H9 (cell line): Measurements from ENCODE around the gene OTOF. TPM values are rescaled to one million over a fixed set of nuclear protein-coding genes. Genes with fewer than 3 reads are reported as not detected.

Source experiments
- DNase-seq: peaks from one replicate; pipeline ENCODE4 v3.0.0-alpha.2; 2017
- H2AFZ ChIP-seq: one replicate; pipeline ENCODE4 v1.6.1; 2013; ENCODE audit warnings: mild to moderate bottlenecking, low read length, control low read depth, moderate library complexity
- H2AK5ac ChIP-seq: 2 replicates; pipeline ENCODE4 v1.6.1; 2013; ENCODE audit warnings: low read length, control low read depth, mixed read lengths; ENCODE audit not compliant: insufficient read length
- H2BK120ac ChIP-seq: one replicate; pipeline ENCODE4 v1.6.1; 2013; ENCODE audit warnings: low read depth, mild to moderate bottlenecking, low read length, control low read depth, inconsistent platforms; ENCODE audit not compliant: poor library complexity, severe bottlenecking
- H2BK12ac ChIP-seq: 2 replicates; pipeline ENCODE4 v1.6.1; 2013; ENCODE audit warnings: low read length, control low read depth, mixed read lengths, low read depth; ENCODE audit not compliant: insufficient read length
- H2BK15ac ChIP-seq: 2 replicates; pipeline ENCODE4 v1.6.1; 2013; ENCODE audit warnings: low read depth, low read length, control low read depth
- H2BK20ac ChIP-seq: one replicate; pipeline ENCODE4 v1.6.1; 2013; ENCODE audit warnings: low read depth, mild to moderate bottlenecking, low read length, control low read depth, inconsistent platforms; ENCODE audit not compliant: poor library complexity, severe bottlenecking
- H2BK5ac ChIP-seq: 2 replicates; pipeline ENCODE4 v1.6.1; 2013; ENCODE audit warnings: low read length, control low read depth, mixed read lengths; ENCODE audit not compliant: insufficient read length
- H3K14ac ChIP-seq: 2 replicates; pipeline ENCODE4 v1.6.1; 2013; ENCODE audit warnings: low read length, control low read depth; ENCODE audit not compliant: insufficient read depth
- H3K18ac ChIP-seq: 2 replicates; pipeline ENCODE4 v1.6.1; 2013; ENCODE audit warnings: low read depth, mild to moderate bottlenecking, mixed read lengths, low read length, control low read depth; ENCODE audit not compliant: insufficient read length
- H3K23ac ChIP-seq: 2 replicates; pipeline ENCODE4 v1.6.1; 2013; ENCODE audit warnings: low read length, control low read depth, mixed read lengths, low read depth; ENCODE audit not compliant: insufficient read length
- H3K23me2 ChIP-seq: 2 replicates; pipeline ENCODE4 v1.6.1; 2013; ENCODE audit warnings: low read depth, mild to moderate bottlenecking, mixed read lengths, low read length, control low read depth; ENCODE audit not compliant: insufficient read length, poor library complexity, severe bottlenecking
- H3K27ac ChIP-seq: 2 replicates; pipeline ENCODE4 v1.5.1; 2013; ENCODE audit warnings: low read length, control low read depth, mixed read lengths, low read depth; ENCODE audit not compliant: insufficient read length
- H3K27me3 ChIP-seq: 2 replicates; pipeline ENCODE4 v1.6.1; 2013; ENCODE audit warnings: low read length, control low read depth, inconsistent platforms; ENCODE audit not compliant: insufficient read depth
- H3K4ac ChIP-seq: 2 replicates; pipeline ENCODE4 v1.6.1; 2013; ENCODE audit warnings: low read depth, mild to moderate bottlenecking, control low read depth, inconsistent platforms, low read length, moderate library complexity
- H3K4me1 ChIP-seq: 2 replicates; pipeline ENCODE4 v1.6.1; 2013; ENCODE audit warnings: low read length, control low read depth, inconsistent platforms; ENCODE audit not compliant: insufficient read depth
- H3K4me2 ChIP-seq: 2 replicates; pipeline ENCODE4 v1.6.1; 2013; ENCODE audit warnings: low read length, control low read depth, mixed read lengths; ENCODE audit not compliant: insufficient read length, insufficient read depth
- H3K56ac ChIP-seq: 2 replicates; pipeline ENCODE4 v1.6.1; 2013; ENCODE audit warnings: low read depth, mild to moderate bottlenecking, mixed read lengths, low read length, control low read depth; ENCODE audit not compliant: insufficient read length
- H3K79me1 ChIP-seq: 2 replicates; pipeline ENCODE4 v1.6.1; 2013; ENCODE audit warnings: low read depth, mild to moderate bottlenecking, moderate library complexity, low read length, control low read depth, inconsistent platforms; ENCODE audit not compliant: insufficient read depth, poor library complexity, severe bottlenecking
- H3K79me2 ChIP-seq: 2 replicates; pipeline ENCODE4 v1.6.1; 2013; ENCODE audit warnings: low read length, control low read depth, inconsistent platforms; ENCODE audit not compliant: insufficient read depth
- H3K9ac ChIP-seq: 2 replicates; pipeline ENCODE4 v1.6.1; 2013; ENCODE audit warnings: low read length, control low read depth, mixed read lengths; ENCODE audit not compliant: insufficient read length; ENCODE audit errors: extremely low read depth
- H3K9me3 ChIP-seq: one replicate; pipeline ENCODE4 v1.6.1; 2013; ENCODE audit warnings: low read depth, low read length, inconsistent platforms; ENCODE audit not compliant: control insufficient read depth
- H3T11ph ChIP-seq: one replicate; pipeline ENCODE4 v1.6.1; 2013; ENCODE audit warnings: mild to moderate bottlenecking, low read length, control low read depth, inconsistent platforms
- H4K20me1 ChIP-seq: one replicate; pipeline ENCODE4 v1.6.1; 2013; ENCODE audit not compliant: control insufficient read depth, insufficient read length, insufficient read depth
- H4K5ac ChIP-seq: 2 replicates; pipeline ENCODE4 v1.6.1; 2013; ENCODE audit warnings: low read depth, mild to moderate bottlenecking, mixed read lengths, low read length, control low read depth; ENCODE audit not compliant: insufficient read length
- H4K8ac ChIP-seq: replicated peaks from 2 replicates; pipeline ENCODE4 v1.6.1; 2013; ENCODE audit warnings: low read length, control low read depth, mixed read lengths, low read depth; ENCODE audit not compliant: insufficient read length
- H4K91ac ChIP-seq: 2 replicates; pipeline ENCODE4 v1.6.1; 2013; ENCODE audit warnings: low read depth, mild to moderate bottlenecking, moderate library complexity, mixed read lengths, low read length, control low read depth; ENCODE audit not compliant: insufficient read length
- H3K27ac Mint-ChIP-seq, 3 experiments: 2 replicates in 2 of 3; 3 replicates in 1 of 3; pipeline ENCODE4 v1.8.0; 2020 to 2021; ENCODE audit warnings: mixed read lengths in 3 of 3, mild to moderate bottlenecking in 1 of 3, moderate library complexity in 1 of 3
- H3K27me3 Mint-ChIP-seq: 2 replicates; pipeline ENCODE4 v1.8.0; 2021; ENCODE audit warnings: low read depth, mild to moderate bottlenecking, moderate library complexity, mixed read lengths
- H3K36me3 Mint-ChIP-seq, 3 experiments: 2 replicates in 2 of 3; 3 replicates in 1 of 3; pipeline ENCODE4 v1.8.0; 2020 to 2021; ENCODE audit warnings: low read depth in 3 of 3, mixed read lengths in 3 of 3; ENCODE audit not compliant: insufficient read depth in 1 of 3
- H3K4me1 Mint-ChIP-seq, 2 experiments: 2 replicates each; pipeline ENCODE4 v1.8.0; 2020; ENCODE audit warnings: mixed read lengths in 2 of 2
- H3K4me3 Mint-ChIP-seq, 2 experiments: 2 replicates in 1 of 2; 3 replicates in 1 of 2; pipeline ENCODE4 v1.8.0; 2020 to 2021; ENCODE audit warnings: mild to moderate bottlenecking in 2 of 2, mixed read lengths in 2 of 2, moderate library complexity in 1 of 2
- H3K9me3 Mint-ChIP-seq, 2 experiments: 2 replicates in 1 of 2; 3 replicates in 1 of 2; pipeline ENCODE4 v1.8.0; 2020; ENCODE audit warnings: mild to moderate bottlenecking in 2 of 2, mixed read lengths in 2 of 2, moderate library complexity in 1 of 2
- WGBS: extraction: QIAGEN DNeasy Blood & Tissue Kit; methylation state at CpG from one replicate; pipeline ENCODE4 v1.1.7; 2013; ENCODE audit warnings: missing lambda C conversion rate, low lambda C conversion rate, mixed read lengths; ENCODE audit not compliant: insufficient read length; ENCODE audit errors: extremely low coverage; 5-methylcytosine and 5-hydroxymethylcytosine counted together
- total RNA-seq: library from RNA; stranded (reverse); gene quantifications from 2 replicates; pipeline ENCODE4 v1.2.1, GENCODE V29; 2021
- TF ChIP-seq, protein P1 (sequence below): fragments of 200-600 bp; sonication (generic); conservative IDR thresholded peaks from 3 replicates; pipeline ENCODE4 v1.8.0; 2021; ENCODE audit warnings: antibody characterized with exemption, mild to moderate bottlenecking

Gene OTOF
- total RNA-seq, 1 experiment from 2014 or later = 0.35 TPM

DNA sequence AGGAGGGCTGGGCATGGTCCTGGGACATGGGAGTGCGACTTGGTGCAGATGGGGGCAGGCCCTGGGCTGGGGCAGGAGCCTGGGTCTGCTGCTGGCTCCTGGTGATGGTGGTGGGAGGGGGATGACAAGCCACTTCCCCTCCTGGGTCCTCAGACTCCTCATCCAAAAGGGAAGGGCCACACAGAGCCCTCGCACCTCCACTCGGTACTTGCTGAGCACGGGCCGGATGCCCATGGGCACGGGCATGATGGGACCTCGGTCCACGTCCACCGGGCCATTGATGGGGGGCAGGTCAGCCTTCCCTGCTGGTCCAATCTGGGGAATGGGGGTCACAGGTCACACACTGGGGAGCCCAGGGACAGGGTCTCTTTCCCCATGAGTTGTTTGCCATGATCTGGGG, 4.1 kb downstream of the OTOF start:
- Histone ChIP-seq H2BK15ac (no peak overlapping the region), H4K5ac (no peak overlapping the region), H3T11ph (no peak overlapping the region), H2BK12ac (no peak overlapping the region), H2AFZ (no peak overlapping the region), H3K4me1 (no peaks in the 10 kb centered on the region; the same call in 1 of the 2 replicates), H3K4ac (no peak overlapping the region), H4K8ac (no peak overlapping the region), H2BK20ac (no peak overlapping the region), H3K14ac (no peak overlapping the region), H2AK5ac (no peak overlapping the region), H3K9me3 (no peaks in the 10 kb centered on the region), H3K18ac (no peak overlapping the region), H3K79me1 (no peaks in the 10 kb centered on the region), H3K56ac (no peak overlapping the region), H2BK5ac (no peak overlapping the region), H4K20me1 (no peaks in the 10 kb centered on the region), H3K27ac (no peak overlapping the region), H3K9ac (no peak overlapping the region), H3K23me2 (no peaks in the 10 kb centered on the region), H3K23ac (no peak overlapping the region), H3K79me2 (no peaks in the 10 kb centered on the region), H3K4me2 (no peak overlapping the region), H2BK120ac (no peak overlapping the region), H3K27me3 (no peaks in the 10 kb centered on the region), H4K91ac (no peak overlapping the region)
- Mint-ChIP-seq H3K4me1 (peaks cover 8 to 14% of the 10 kb centered on the region in 2 experiments), H3K27ac (no peak overlapping the region), H3K9me3 (peaks cover 2 to 4% of the 10 kb centered on the region in 2 experiments; a peak in 1 of 5 replicates), H3K27me3 (peaks cover 6% of the 10 kb centered on the region), H3K36me3 (peaks cover 0 to 2% (median 0%) of the 10 kb centered on the region in 3 experiments; a peak in 2 of 7 replicates), H3K4me3 (no peak overlapping the region)
- DNase-seq = no peak
- TF ChIP-seq, protein P1, sequence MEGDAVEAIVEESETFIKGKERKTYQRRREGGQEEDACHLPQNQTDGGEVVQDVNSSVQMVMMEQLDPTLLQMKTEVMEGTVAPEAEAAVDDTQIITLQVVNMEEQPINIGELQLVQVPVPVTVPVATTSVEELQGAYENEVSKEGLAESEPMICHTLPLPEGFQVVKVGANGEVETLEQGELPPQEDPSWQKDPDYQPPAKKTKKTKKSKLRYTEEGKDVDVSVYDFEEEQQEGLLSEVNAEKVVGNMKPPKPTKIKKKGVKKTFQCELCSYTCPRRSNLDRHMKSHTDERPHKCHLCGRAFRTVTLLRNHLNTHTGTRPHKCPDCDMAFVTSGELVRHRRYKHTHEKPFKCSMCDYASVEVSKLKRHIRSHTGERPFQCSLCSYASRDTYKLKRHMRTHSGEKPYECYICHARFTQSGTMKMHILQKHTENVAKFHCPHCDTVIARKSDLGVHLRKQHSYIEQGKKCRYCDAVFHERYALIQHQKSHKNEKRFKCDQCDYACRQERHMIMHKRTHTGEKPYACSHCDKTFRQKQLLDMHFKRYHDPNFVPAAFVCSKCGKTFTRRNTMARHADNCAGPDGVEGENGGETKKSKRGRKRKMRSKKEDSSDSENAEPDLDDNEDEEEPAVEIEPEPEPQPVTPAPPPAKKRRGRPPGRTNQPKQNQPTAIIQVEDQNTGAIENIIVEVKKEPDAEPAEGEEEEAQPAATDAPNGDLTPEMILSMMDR = no peak
- no CpG with 5 or more reads among the region's 9 CpGs for WGBS
